Embryonic facial prominence (tissue), 1 donor: Measurements from ENCODE around the gene SLC12A4.
"Not testable (repeated sequence)": the region's sequence is repeated elsewhere in the genome, so short reads cannot be mapped to it uniquely, and the experiment has no call there.

Experiments
- DNase-seq: peaks from one replicate; pipeline ENCODE4 v3.0.0-alpha.2; 2016; ENCODE audit errors: extremely low spot score

SLC12A4 gene

DNA sequence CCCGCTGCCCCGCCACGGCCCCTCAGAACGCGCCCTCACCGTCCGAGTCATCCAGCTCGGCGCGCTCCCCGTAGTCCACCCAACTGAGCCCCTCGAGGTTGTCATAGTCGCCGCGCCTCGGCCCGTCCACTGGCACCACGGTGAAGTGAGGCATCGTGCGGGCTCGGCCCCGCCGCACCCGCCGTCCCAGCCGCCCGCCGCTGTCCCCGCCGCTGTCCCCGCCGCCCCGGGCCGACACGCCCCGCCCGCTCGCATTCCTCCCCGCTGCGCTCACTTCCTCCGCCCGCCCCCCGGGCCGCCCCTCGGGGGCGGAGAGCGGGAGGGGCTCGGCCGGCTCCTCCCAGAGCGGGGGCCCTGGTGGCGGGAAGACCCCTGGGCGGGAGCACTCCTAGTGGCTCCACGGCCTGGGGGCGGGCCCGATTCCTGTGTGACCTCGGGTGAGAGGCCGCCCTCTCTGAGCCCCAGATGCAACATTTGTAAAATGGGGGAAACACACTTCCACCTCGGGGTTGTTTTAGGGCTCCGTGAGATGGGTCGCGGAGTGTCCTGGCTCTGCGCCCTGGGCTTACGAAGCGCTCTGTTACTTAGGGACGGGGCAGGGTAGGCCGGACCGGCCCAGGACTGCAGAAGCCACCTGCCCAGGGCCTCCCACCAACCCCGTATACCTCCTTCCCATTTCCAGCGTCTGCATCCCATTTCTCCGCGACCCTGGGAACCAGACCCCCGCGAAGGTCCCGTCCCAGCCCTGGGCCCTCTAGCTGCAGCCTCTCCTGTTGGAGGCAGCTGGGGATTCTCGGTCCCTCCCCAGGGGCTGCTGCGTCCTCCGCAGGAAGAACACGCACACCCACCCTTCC, at the start of gene SLC12A4:
TSS of gene SLC12A4 (minus strand) at position 238 of the 854 bp plus-strand sequence. CDS start at position 154, 84 bp downstream.
- DNase-seq = peak; percentile 85

DNA sequence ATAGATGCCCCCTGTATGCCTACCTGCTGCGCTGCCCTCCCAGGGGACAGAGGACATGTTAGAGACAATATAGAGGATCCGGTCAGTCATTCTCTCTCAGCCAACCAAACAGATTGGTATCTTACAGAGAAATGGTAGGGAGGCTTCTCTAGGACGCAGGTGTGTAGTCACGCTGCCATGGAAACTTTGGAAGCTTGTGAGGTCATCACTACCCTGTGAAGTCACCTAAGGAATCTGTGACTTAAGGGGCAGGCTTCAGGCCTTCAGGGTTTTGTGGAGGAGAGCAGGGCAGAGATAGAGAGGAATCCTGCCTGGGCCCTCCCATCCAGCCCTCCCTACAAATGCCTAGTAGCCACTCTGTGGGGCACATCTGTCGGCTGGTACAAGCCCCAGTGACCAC, 47.2 kb upstream of the SLC12A4 start, which contains the start of gene DPEP2NB:
TSS of gene DPEP2NB (minus strand) at position 231 of the 400 bp plus-strand sequence. CDS start at position 90, 141 bp downstream.
- no peak for DNase-seq

DNA sequence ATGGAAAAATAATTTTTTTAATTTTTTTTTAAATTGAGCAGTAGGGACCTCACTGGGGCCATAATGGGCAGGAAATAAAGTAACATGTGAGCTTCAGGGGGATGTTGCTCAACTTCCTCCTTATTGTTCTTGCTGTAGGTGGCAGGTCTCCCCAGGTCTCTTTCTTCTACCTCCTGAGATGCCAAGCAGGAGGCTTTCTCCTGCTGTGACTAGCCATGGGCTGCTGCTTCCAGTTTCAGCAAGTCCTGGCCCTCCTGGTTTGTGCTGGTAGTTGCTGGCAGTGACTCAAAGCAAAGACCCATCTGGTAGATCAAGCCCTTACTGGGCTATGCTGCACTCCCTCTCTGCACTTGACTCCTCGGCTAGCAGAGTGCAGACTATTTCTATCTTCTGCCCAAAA, 45.0 kb upstream of the SLC12A4 start:
- DNase-seq = no peak

DNA sequence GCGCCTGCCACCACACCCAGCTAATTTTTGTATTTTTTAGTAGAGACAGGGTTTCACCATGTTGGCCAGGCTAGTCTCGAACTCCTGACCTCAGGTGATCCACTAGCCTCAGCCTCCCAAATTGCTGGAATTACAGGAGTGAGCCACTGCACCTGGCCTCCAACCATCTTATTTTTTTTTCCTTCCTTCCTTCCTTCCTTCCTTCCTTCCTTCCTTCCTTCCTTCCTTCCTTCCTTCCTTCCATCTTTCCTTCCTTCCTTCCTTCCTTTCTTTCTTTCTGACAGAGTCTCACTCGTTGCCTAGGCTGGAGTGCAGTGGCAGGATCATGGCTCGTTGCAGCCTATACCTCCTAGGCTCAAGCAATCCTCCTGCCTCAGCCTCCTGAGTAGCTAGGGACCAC, 41.4 kb upstream of the SLC12A4 start:
- not testable (repeated sequence) for DNase-seq

DNA sequence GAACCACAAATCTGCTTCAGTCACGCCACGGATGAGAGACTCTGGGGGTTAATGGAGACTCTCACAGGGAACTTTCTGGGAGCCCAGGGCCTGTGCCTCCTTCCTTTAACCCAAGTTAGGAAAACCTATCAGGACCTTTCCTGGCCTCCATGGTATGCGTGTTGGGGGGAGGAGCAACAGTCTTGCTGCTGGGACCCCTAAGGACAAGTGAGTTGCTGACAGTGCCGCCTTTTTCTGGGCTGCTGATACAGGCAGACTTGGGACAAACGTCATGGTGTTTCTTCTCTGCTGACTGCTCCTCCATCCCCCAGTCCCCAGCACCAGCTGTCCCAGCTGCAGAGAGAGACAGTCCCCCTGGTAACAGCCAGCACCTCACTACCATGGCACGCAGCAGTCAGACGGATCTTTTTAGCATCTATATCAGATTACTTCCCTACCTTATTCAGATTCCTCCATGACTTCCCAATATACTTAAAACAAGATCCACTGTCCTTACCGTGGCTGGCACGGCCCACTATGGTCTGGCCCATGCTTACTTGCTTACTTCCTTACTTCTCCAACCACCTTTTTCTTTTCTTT, 40.8 kb upstream of the SLC12A4 start:
- no peak for DNase-seq

DNA sequence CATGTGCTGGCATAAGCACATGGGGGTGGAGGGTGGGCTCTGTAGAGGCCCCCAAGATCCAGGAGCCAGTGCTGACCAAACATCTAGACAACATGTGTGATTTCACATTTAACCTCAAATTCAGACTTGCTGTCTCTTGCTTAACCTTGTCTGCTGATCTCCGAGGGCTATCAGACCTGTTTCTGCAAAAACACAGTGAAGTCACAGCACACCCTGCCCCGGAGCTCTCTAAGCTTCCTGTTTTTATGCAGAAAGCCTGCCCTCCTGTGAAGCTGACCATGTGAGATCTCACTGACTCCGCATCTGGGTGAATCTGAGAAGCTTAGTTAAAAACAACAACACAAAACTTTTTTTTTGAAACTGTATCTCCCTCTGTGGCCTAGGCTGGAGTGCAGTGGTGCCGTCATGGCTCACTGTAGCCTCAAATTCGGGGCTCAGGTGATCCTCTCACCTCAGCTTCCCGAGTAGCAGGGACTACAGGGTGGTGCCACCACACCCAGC, 37.4 kb upstream of the SLC12A4 start:
- no peak for DNase-seq

DNA sequence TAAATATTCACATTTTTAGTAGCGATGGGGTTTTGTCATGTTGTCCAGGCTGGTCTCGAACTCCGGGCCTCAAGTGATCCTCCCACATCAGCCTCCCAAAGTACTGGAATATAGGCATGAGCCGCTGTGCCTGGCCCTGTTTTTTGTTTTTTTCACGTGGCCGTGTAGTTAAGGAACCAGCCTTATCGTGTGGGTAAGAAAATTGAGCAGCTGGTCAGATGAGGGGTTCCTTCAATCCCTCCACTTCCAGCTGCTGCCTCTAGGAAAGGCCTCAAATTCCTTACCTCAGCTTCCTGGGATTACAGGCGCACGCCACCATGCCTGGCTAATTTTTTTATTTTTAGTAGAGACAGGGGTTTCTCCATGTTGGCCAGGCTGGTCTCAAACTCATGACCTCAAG, 36.8 kb upstream of the SLC12A4 start:
- DNase-seq = no peak

DNA sequence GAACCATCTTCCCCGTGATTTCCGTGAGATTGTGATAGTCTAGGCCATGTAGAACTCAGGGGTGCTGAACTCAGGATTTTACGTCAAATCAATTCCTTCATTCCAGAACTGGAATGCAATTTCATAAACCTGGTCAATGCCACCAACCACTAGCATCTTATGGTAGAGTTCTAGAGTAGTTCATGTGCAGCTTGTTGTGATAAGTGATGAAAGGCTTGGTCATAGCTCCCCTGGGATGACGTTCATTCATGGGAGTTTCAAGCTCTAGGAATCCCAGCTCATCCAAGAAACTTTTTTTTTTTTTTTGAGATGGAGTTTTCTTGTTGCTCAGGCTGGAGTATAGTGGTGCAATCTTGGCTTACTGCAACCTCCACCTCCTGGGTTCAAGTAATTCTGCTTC, 34.6 kb upstream of the SLC12A4 start:
- no peak for DNase-seq

DNA sequence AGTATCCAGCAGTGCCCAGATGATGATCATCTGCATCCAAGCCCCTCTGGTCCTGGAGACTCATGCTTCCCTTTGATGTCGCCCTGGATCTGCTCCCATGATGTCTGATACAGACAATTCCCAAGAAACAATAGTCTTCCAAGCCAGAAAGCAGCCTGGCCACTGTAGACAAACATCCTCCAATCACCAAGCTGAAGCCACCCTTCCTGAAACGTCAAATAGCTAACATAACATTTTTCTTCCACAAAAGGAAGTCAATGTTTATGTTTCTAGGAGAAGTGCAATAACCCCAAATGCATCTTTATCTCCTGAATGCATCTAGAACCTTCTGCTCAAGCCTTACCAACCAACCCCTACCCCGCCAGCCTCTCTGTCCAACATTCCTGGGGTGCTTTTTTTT, 32.0 kb upstream of the SLC12A4 start:
- DNase-seq = no peak

DNA sequence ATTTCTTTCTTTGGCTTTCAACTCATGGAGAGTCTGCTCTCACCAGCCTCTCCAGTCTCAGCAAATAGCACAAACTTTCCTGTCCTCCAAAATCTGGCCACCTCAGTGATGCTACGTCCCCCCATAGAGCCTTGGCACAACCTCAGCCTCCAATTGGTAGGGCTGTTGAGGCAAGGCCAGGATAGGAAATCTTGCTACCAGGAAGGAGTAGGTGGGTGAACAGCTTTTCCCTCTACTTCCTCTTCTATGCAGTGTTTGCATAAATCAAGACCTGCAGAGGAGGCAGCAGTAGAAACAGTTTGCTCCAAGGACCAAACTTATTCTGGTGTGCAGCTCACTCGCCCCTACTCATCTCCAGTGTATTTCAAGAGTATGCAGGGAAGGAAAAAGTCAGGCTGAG, 31.5 kb upstream of the SLC12A4 start:
- DNase-seq = no peak

DNA sequence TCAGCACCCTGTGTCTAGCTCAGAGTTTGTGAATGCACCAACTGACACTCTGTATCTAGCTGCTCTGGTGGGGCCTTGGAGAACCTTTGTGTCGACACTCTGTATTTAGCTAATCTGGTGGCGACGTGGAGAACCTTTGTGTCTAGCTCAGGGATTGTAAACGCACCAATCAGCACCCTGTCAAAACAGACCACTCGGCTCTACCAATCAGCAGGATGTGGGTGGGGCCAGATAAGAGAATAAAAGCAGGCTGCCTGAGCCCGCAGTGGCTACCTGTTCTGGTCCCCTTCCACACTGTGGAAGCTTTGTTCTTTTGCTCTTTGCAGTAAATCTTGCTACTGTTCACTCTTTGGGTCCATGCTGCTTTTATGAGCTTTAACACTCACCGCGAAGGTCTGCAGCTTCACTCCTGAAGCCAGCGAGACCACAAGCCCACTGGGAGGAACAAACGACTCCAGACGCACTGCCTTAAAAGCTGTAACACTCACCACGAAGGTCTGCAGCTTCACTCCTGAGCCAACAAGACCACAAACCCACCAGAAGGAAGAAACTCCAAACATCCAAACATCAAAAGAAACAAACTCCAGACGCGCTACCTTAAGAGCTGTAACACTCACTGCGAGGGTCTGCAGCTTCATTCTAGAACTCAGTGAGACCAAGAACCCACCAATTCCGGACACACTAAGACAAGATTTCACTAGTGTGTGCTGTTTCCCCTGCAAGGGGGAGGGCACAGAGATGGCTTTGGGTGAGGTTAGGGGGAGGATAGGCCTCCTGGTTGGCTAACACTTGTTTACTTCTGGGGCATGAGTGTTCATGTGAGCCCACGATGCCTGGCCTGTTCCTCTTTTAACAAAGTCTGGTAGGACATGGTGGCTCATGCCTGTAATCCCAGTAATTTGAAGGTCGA, 30.6 kb upstream of the SLC12A4 start, which contains the start of gene DPEP2:
TSS of gene DPEP2 (minus strand) at position 706 of the 910 bp plus-strand sequence. CDS start 6,272 bp downstream, outside the sequence.
- DNase-seq = not testable (repeated sequence)

DNA sequence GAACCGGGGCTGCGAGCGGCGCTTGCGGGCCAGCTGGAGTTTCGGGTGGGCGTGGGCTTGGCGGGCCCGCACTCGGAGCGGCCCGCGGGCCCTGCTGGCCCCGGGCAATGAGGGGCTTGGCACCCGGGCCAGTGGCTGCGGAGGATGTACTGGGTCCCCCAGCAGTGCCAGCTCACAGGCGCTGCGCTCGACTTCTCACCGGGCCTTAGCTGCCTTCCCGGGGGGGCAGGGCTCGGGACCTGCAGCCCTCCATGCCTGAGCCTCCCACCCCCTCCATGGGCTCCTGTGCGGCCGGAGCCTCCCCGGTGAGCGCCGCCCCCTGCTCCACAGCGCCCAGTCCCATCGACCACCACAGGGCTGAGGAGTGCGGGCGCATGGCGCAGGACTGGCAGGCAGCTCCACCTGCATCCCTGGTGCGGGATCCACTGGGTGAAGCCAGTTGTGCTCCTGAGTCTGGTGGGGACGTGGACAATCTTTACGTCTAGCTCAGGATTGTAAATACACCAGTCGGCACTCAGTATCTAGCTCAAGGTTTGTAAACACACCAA, 29.9 kb upstream of the SLC12A4 start:
- not testable (repeated sequence) for DNase-seq

DNA sequence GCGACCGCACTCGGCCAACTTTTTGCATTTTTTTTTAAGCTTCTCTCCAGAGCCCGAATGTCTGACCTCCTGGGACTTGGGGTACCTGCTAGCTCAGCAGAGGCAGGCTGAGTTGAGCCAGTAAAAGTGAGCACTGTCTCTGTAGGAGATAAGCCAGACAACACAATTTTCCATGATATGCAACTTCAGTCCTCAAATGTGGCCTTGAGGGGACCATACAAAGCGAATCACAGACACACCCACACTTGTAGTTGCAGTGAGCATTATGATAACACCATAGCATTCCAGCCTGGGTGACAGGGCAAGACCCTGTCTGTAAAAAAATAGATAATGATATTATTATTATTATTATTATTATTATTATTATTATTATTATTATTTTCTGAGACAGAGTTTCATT, 28.2 kb upstream of the SLC12A4 start:
- no peak for DNase-seq

DNA sequence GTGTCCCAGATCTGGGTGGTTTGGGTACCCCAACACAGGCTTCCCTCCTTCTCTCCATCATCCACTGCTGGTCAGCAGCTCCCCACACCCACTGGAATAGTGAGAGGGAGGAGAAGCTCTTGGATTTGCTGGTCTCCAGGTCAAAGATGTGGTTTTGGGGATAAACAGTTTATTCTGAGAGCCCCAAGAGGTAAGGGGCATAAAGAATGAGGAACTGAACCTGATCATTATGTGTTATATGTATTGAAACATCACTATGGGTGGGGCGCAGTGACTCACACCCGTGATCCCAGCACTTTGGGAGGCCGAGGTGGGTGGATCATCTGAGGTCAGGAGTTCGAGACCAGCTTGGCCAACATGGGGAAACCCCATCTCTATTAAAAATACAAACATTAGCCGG, 27.0 kb upstream of the SLC12A4 start:
- DNase-seq = no peak

DNA sequence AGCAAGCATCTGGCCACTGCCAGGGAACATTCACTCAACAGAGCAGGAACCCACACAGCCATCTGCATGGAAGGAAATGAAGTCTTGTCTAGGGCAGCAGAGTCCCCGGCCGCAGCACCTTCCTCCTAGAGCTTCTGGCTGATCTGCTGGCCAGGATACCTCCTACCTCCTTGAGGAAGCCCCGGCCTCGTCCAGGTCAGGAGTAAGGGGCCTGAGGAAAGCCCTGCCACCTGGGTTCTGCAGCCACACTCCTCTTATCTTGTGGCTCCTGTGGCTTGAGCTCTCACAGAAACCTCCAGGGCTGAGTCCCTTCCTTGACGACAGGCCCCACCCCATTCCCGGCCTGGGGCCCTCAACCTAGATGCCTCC, 25.6 kb upstream of the SLC12A4 start:
- not testable (repeated sequence) for DNase-seq

DNA sequence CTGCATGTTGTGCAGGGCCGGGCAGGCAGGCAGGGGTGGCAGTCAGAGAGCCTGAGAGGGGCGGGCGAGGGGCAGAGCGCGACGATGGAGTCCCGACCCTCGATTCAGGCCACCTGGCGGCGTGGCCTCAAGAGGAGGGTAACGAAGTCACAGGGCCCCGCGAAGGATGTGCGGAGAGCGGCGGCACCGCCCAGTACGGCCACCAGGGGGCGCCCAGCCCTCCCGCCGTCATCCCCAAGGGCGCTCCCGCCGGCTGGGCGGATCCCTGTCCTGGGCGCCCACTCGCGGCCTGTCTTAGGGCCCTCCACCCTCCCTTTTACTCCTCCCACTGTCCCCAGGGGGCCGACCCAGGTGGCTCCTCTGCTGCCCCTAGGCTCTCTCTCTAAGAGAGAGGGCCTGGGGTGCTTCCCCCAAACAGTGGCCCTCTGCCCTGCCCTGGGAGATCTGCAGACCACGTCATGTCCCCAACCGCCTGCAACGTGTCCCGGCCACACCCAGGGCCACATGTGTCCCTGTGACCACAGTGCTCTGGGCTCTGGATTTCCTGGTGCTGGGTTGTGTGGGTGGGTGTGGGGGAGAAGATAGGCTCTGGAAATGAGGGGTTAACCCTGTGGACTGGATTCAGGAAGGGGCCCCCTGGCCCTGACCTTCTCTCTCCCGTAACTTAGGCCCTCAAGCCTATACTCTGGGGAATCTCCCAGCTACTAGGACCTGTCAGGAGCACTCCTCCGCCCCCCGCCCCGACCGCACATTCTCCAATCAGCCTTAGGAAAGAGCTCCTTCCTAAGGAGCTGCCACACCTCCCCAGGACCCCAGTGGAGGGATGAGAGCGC, 25.0 kb upstream of the SLC12A4 start:
- DNase-seq = peak; percentile 54

DNA sequence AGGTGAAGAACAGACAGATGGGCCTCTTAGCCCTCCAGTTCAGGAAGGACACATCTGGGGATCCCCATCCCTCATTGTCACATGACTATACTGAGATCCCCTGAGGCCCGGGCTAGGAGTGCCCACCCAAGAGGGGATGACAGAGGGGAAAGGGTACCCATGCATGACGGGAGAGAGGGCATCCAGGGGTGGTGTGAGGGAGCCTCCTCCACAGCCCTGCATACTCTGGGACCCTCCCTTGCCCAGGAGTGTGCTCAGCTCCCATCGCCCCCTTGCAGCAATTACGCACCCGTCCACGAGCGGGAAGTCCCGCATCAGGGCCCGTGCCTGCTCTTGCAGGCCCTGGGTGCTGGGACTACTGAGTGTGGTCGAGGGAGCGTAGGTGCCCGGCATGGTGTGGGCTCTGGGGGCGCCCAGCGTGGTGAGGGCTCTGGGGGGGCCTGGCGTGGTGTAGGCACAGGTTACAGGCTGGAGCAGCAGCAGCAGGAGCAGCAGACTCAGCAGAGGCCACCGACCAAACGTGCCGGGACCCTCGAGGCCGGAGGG, 24.3 kb upstream of the SLC12A4 start:
- DNase-seq = no peak

DNA sequence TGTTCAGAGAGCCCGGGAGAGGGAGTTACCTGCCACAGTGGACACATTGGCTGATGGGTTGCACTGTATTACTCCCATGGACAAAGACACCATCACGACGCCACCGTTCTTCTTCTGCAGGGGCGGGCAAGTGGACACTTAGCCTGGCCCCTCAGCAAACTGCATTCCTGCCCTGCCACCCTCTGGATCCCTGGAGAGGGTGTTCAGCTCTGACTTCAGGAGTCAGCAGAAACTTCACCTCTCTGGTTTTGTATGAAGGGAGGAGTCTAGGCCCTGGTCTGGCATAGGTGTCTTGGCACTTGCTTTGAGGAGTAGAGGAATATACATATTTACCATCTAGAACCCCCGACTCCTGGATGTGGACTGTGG, 21.6 kb upstream of the SLC12A4 start:
- DNase-seq = no peak

DNA sequence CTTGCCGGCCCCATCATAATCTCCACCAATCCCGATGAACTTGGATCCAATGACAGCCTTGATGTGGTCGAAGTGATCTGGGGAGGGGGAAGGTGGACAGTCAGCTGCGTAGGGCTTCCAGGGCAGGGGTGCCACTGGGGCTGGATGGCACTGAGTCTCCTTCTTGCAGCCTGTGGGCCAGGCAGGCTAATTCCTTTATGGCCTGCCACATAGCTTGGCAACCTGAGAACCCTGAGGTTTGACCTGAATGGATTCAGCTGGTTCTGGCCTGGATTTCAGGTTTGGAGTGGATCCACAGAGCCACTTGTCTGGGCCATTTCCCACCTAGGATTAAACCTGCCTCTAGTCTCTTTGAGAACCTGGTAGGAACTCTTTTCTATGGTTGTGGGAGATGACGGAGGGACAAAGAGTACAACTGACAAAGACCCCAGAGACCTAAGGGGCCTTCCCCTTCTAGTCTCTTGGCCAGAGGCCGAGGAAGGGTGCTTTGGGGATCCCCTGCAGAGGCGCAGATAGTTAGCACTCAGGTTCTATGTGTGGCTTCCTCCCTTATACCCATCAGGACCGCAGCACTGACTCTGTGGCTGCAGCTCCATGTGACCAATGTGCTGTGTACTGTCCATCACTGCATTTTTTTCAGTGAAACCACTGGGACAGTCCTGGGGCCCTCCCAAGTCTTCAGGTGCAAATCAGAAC, 21.0 kb upstream of the SLC12A4 start:
- DNase-seq = no peak

DNA sequence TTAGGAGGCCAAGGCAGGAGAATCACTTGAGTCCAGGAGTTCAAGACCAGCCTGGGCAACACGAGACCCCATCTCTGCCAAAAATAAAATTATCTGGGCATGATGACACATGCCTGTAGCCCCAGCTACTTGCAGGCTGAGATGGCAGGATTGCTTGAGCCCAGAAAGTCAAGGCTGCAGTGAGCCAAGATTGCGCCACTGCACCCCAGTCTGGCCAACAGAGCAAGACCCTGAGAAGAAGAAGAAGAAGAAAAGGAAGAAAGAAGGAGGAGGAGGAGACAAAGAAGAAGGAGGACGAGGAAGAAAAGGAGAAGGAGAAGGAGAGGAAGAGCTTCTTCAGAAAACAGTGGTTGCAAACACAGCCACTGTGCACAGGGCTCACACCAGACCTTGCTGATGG, 20.2 kb upstream of the SLC12A4 start:
- DNase-seq = no peak
